AG04450 (cell line): Measurements from ENCODE around the gene CCM2. TPM values are rescaled to one million over a fixed set of nuclear protein-coding genes. Genes with fewer than 3 reads are reported as not detected.

ENCODE experiments used
- CTCF ChIA-PET: fragments of 300-600, 350-600 bp; formaldehyde crosslinking; extraction: SDS; loops from one replicate; lab custom pipeline; 2022; ENCODE audit warnings: antibody characterized with exemption, inconsistent platforms; lab: Charles Lee
- POLR2A ChIA-PET: fragments of 350-600 bp; formaldehyde crosslinking; extraction: SDS; loops from one replicate; lab custom pipeline; 2021; ENCODE audit warnings: antibody characterized with exemption, inconsistent platforms; lab: Yijun Ruan, JAX
- DNase-seq: peaks from one replicate; pipeline ENCODE4 v3.0.0-alpha.2; 2011; ENCODE audit warnings: low read depth, low spot score
- H3K27ac ChIP-seq: one replicate; pipeline ENCODE4 v1.5.1; 2012; ENCODE audit warnings: low read depth, low read length, control low read depth
- H3K27me3 ChIP-seq: one replicate; pipeline ENCODE4 v1.6.0; 2012; ENCODE audit warnings: low read length; ENCODE audit not compliant: control insufficient read depth, insufficient read depth
- H3K4me3 ChIP-seq: 2 replicates; pipeline ENCODE4 v1.5.1; 2011; ENCODE audit warnings: mild to moderate bottlenecking, low read depth, low read length, control low read depth
- H3K9me3 ChIP-seq: 2 replicates; pipeline ENCODE4 v1.5.1; 2012; ENCODE audit warnings: low read length; ENCODE audit not compliant: control insufficient read depth, insufficient read depth
- CTCF ChIP-seq: IDR thresholded peaks from 2 replicates; pipeline ENCODE4 v1.5.1; 2011; ENCODE audit warnings: low read depth, low read length, control low read depth, inconsistent platforms
- polyA plus RNA-seq: library from polyadenylated mRNA; depleted of rRNA; stranded (reverse); fragments of >200 nt; gene quantifications from 2 replicates; pipeline ENCODE4 v1.2.3, GENCODE V29; 2011

CCM2 gene
- polyA plus RNA-seq, 1 experiment: 24.7 TPM

- Histone ChIP-seq H3K9me3 (no peaks in the 10 kb centered on the region; the same call in 1 of the 2 replicates), H3K27me3 (peaks cover 6% of the 10 kb centered on the region), H3K27ac (no peak overlapping the region), H3K4me3 (no peak overlapping the region)
- DNase-seq: no peak
- TF ChIP-seq CTCF: no peak
- ChIA-PET CTCF (interaction anchor here (0.5 kb wide), 1 partner anchor 48 kb away, joined by 3 read pairs; no protein-coding TSS in a partner anchor), POLR2A (no interaction called here)
Measured at GRCh38 chr7:44969049-44969700, 30.8 kb upstream of the CCM2 start.

- no peaks in the 10 kb centered on the region; the same call in 1 of the 2 replicates for H3K9me3 ChIP-seq
- no peak overlapping the region for H3K27ac ChIP-seq
- H3K27me3 ChIP-seq: peaks cover 6% of the 10 kb centered on the region
- CTCF ChIA-PET: no interaction called here
- no peak overlapping the region for H3K4me3 ChIP-seq
- DNase-seq: no peak
- no peak for TF ChIP-seq CTCF
- POLR2A ChIA-PET: interaction anchor here (0.5 kb wide), 1 partner anchor 122 kb away, joined by 3 read pairs; no protein-coding TSS in a partner anchor
Measured at GRCh38 chr7:44969701-44970522, 30.1 kb upstream of the CCM2 start.

- no peaks in the 10 kb centered on the region; the same call in 1 of the 2 replicates for H3K9me3 ChIP-seq
- H3K27ac ChIP-seq: no peak overlapping the region
- DNase-seq: no peak
- H3K27me3 ChIP-seq: peaks cover 6% of the 10 kb centered on the region
- CTCF ChIA-PET: no interaction called here
- TF ChIP-seq CTCF: no peak
- POLR2A ChIA-PET: interaction anchor here (0.5 kb wide), 1 partner anchor 122 kb away, joined by 3 read pairs; no protein-coding TSS in a partner anchor
- H3K4me3 ChIP-seq: no peak overlapping the region
Measured at GRCh38 chr7:44970523-44971051, 29.4 kb upstream of the CCM2 start.

- H3K9me3 ChIP-seq: no peaks in the 10 kb centered on the region; the same call in 1 of the 2 replicates
- TF ChIP-seq CTCF: no peak
- DNase-seq: no peak
- H3K27me3 ChIP-seq: peaks cover 6% of the 10 kb centered on the region
- POLR2A ChIA-PET: no interaction called here
- CTCF ChIA-PET: no interaction called here
- H3K27ac ChIP-seq: no peak overlapping the region
- H3K4me3 ChIP-seq: no peak overlapping the region
Measured at GRCh38 chr7:44971188-44971901, 28.7 kb upstream of the CCM2 start.
